GM19023 (cell line): Measurements from ENCODE around the gene CASP8AP2.
"Not testable (repeated sequence)": the region's sequence is repeated elsewhere in the genome, so short reads cannot be mapped to it uniquely, and the experiment has no call there.

ENCODE experiments used
- ATAC-seq: cut with Tn5 transposase; IDR thresholded peaks from one replicate; pipeline ENCODE4 v1.9.1; 2021; ENCODE audit warnings: mild to moderate bottlenecking, moderate library complexity; ENCODE audit not compliant: unreplicated experiment

The CASP8AP2 gene

GRCh38 chr6:89886378-89887120 is 56.9 kb downstream of the CASP8AP2 start:
- no peak for ATAC-seq

- no peak for ATAC-seq
These were observed 57.9 kb downstream of the CASP8AP2 start for GRCh38 chr6:89887452-89888137.

GRCh38 chr6:89888138-89888514 is 58.4 kb downstream of the CASP8AP2 start:
- ATAC-seq: no peak

DNA sequence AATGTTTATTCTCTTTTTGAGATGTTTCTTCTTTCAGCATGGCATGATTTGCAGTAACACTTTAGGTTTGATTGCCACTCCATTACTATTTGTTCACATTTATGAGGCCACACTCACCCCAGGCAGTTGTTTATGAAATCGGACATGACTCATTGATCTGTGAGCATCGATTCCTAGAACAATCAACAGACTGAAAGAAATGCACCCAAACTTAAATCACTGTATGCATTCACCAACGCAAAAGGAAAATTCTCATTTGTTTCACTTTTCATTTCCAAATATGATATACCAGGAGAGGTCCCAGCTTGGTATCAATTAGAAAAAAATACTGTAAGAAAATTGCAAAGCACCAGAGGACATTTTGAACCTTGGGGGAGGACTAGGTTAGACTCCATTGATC is 59.2 kb downstream of the CASP8AP2 start:
- no peak for ATAC-seq

GRCh38 chr6:89890845-89891528 is 61.3 kb downstream of the CASP8AP2 start:
- not testable (repeated sequence) for ATAC-seq

DNA sequence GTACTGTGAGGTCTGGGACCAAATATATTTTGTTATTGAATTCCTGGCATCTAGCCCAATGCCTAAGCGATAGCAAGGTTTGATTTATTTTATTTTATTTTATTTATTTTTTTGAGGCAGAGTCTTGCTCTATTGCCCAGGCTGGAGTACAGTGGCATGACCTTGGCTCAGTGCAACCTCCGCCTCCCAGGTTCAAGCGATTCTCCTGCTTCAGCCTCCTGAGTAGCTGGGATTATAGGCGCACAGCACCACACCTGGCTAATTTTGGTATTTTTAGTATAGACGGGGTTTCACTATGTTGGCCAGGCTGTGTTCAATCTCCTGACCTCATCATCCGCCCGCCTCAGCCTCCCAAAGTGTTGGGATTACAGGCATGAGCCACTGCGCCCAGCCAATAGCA is 62.9 kb downstream of the CASP8AP2 start:
- not testable (repeated sequence) for ATAC-seq

- no peak for ATAC-seq
These were observed 64.5 kb downstream of the CASP8AP2 start, which contains the start of gene GJA10 for GRCh38 chr6:89894169-89894568. Gene GJA10 (plus strand): TSS chr6:89894469. CDS start chr6:89894469, 0 bp downstream.

DNA sequence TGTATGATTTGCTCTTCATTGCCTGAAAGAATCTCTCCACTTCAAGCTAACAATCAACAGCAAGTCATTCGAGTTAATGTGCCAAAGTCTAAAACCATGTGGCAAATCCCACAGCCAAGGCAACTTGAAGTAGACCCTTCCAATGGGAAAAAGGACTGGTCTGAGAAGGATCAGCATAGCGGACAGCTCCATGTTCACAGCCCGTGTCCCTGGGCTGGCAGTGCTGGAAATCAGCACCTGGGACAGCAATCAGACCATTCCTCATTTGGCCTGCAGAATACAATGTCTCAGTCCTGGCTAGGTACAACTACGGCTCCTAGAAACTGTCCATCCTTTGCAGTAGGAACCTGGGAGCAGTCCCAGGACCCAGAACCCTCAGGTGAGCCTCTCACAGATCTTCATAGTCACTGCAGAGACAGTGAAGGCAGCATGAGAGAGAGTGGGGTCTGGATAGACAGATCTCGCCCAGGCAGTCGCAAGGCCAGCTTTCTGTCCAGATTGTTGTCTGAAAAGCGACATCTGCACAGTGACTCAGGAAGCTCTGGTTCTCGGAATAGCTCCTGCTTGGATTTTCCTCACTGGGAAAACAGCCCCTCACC is 65.7 kb downstream of the CASP8AP2 start:
- no peak for ATAC-seq

DNA sequence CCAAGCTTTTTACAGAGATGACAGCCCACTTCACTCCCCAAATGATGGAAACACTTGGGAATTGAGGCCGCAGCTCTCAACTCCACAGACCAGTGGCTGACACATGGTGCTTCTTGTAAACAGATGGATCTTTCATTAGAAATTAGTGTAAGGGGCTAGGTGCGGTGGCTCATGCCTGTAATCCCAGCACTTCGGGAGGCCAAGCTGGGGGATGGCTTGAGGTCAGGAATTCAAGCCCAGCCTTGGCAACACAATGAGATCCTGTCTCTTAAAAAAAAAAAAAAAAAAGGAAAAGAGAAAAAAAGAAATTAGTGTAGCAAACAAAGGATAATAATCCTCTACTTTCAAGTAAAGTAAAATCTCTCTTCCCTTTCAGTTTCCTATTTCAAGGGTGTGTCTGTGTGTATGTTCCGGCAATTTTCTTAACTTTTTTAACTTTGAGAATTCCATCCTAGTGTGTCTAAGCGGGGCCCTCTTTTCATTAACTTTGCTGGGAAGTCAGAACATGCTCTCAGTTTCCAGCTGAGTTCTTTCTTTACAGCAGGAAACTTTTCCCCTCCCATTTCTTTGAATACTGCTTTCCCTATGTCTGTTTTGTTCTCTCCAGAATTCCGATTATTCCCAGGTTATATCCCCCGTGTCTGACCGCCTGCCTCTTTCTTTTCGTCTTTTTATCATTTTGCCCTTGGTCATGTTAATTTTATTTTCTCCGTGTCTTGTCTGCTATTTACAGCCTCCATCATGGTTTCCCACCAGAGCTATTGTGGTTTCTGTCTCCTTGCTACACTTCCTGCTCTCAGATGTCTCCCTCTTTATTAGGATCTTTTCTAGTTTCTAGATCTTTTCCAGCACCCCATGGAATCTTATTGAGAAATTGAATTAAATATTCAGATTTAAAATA is 80.6 kb downstream of the CASP8AP2 start:
- not testable (repeated sequence) for ATAC-seq

- ATAC-seq: no peak
These were observed 81.2 kb downstream of the CASP8AP2 start for GRCh38 chr6:89910902-89911240.

DNA sequence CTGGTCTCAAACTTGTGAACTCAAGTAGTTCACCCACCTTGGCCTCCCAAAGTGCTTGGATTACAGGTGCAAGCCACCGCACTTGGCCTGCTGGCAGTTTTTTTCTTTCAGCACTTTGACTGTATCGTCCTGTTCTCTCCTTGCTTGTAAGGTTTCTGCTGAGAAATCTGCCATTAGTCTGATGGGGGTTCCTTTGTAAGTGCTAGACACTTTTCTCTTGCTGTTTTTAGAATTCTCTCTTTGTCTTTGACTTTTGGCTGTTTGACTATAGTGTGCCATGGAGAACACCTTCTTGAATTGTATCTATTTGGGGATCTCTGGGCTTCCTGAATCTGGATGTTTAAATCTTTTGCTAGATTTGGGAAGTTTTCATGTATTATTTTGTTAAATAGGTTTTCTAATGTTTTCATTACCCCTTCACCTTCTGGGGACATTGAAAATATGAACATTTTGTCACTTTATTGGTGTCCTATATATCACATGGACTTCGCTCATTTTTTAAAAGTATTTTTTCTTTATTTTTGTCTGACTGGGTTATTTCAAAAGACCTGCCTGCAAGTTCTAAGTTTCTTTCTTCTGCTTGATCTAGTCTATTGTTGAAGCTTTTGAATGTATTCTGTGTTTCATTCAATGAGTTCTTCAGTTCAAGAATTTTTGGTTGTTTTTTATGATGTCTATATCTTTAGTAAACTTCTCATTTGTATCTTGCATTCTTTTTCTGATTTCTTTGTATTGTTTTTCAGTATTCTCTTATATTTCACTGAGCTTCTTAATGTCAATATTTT is 86.6 kb downstream of the CASP8AP2 start:
- no peak for ATAC-seq

DNA sequence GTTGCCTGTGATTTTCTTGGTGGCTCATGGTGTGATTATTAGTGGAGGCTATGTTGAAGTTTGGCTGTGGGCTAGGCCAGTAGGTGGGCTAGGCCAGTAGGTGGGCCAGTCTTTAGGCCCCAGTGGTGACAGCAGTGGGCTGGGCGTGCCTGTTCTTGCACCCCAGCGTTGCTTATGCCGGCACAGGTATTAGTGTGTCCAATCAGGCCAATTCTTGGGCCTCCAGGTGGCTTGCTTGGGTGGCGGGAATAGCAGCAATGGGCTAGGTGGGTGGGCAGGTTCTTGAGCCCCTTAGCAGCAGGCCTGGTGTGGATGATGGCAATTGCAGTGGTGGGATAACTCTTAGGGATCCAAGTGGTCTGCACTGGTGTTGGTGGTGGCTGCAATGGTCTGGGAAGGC is 87.5 kb downstream of the CASP8AP2 start:
- no peak for ATAC-seq

DNA sequence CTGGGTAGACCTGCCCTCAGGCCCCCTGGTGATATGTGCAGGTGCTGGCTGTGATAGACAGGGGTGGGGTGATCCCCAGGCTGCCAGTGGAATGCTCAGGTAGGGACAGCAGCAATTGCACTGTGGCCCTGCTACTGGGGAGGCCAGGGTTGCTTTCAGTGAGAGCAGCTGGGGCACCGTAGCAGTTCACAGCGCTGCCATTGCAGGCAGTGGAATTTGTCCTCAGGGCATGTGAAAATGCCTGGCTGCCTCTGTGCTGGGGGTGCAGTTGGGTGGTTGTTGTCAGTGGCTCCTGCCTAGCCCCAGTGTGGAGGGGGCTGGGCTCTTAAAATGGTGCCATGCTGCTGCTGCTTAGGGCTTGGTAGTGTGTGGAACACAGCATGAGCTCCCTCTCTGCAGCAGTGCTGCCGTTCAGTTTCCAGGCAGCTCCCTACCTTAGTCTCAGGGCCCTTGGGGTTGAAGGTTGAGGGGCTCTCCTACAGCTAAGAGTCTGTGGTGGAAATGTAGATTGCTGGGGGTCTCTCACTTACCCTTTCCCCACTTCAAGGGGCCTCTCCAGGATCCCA is 88.2 kb downstream of the CASP8AP2 start:
- ATAC-seq: no peak
